Dermis lymphatic vessel endothelial cell (primary cell): Measurements from ENCODE around the gene ELOVL1. TPM values are rescaled to one million over a fixed set of nuclear protein-coding genes. Genes with fewer than 3 reads are reported as not detected.

Experiments
- total RNA-seq: library from RNA; depleted of rRNA; stranded (reverse); fragments of >200 nt; gene quantifications from 2 replicates; pipeline ENCODE4 v1.2.1, GENCODE V29; 2014

ELOVL1 gene
- total RNA-seq = 38.4 and 54.4 TPM in 2 replicates

DNA sequence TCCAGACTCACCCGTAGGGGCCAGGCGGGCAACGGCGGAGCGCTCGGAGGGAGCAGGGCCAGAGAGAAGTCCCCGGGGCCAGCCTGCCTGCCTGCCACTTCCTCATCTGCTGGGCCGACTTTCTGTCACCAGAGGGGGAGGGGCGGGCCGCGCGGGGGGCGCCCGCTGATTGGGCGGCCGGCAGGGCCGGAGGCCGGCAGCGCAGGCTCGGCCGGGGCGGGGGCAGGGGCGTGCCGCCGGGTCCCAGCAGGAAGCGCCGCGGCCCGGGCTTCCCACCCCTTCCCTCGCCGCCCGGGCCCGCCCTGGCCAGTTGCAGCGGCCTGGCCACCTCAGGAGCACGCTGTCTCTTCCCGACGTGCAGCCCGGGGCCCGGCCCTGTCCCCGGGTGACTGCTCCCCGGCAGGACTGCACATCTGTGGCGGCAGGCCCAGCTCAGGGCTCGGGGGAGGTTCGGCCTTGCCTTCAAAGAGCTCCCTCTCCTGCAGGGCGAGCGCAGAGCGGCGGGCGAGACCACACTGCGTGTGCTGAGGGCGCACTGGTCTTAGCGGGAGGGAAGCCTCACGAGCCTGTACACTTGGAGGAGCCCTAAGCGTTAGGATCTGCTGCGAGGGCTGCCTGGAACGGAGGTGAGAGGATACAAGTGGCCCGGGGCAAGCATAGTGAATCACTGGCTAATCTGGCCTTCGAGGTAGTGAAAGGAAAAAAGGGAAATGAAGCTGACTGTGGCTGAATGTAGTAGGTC, at the start of gene ELOVL1:
ELOVL1 (minus strand) TSS at position 108 of the 742 bp plus-strand sequence. CDS start 2,402 bp downstream, outside the sequence.

DNA sequence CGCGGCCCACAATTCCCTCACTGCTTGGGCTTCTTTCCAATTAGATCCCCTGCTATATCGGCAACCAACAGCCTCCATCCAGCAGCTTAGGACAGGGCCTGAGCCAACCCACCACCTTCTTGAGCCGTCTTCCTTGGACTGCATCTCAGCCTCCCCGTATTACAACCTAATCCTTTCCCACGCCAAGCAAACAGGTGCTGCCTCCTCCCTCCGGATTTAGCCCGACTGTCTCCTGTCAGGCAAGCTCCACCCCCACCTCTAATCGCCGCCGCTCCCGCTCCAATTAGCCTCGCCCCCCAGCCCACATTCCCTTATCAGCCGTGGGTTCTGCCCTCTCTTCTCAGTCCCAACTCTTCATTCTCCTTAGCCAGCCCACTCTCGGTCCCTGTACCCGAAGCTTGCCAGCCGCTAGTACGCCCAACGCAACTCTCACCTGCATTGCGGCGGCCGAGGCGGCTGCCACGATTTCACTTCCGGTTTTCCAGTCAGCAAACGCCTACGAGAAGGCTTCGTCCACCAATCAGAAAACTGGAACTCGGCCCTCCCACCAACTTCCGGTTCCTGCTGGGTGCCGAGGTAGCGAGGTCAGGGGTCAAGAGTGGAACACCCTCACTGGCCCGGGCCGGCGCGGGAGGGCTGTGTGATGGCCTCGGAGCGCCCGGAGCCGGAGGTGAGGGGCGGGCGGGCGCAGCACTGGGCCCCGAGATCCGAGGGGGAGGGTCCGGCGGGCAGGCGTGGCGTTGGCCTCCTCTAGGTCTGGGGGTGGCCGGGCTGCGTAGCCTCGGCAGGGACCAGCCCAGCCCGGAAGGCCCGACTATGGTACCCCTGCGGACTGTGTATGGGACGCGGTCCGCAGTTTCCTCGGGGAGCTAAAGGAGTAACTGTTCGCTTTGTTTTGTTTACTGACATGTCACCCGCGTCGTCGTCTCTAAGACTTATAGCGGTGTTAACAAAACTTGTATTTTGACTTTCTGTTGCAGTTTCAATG, 21.8 kb upstream of the ELOVL1 start, which contains the start of the genes MED8 and SZT2:
MED8 (minus strand) TSS at position 475 of the 988 bp plus-strand sequence; CDS start at position 439, 36 bp downstream.
SZT2 (plus strand) TSS at position 574 of the 988 bp plus-strand sequence; CDS start at position 644, 70 bp downstream.

DNA sequence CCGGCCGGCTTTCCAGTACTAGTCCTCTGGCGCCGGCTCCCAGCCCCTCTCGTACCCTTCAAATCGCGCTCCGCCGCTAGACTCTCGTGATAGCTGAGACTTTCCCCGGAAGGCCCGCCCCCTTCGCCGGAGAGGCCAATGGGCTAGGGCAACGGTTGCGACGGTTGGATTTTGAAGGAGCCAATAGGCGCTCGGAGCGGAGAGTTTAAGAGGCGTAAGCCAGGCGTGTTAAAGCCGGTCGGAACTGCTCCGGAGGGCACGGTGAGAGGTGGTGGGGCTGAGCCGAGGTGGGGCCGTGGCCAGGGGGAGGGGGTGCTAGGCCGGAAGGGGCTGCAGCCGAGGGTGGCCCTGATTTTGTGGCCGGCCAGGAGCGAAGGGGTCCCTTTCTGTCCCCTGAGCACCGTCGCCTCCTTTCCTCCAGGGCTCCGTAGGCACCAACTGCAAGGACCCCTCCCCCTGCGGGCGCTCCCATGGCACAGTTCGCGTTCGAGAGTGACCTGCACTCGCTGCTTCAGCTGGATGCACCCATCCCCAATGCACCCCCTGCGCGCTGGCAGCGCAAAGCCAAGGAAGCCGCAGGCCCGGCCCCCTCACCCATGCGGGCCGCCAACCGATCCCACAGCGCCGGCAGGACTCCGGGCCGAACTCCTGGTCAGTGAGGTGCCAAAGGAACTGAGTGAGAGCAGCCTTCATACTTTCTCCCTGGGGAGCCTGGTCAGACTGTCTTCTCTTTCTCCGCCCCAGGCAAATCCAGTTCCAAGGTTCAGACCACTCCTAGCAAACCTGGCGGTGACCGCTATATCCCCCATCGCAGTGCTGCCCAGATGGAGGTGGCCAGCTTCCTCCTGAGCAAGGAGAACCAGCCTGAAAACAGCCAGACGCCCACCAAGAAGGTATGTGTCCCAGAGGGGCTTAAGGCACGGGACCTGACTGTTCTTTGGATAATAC, 8.8 kb downstream of the ELOVL1 start, which contains the start of gene CDC20:
CDC20 (plus strand) TSS at position 236 of the 948 bp plus-strand sequence; CDS start at position 471, 235 bp downstream.

DNA sequence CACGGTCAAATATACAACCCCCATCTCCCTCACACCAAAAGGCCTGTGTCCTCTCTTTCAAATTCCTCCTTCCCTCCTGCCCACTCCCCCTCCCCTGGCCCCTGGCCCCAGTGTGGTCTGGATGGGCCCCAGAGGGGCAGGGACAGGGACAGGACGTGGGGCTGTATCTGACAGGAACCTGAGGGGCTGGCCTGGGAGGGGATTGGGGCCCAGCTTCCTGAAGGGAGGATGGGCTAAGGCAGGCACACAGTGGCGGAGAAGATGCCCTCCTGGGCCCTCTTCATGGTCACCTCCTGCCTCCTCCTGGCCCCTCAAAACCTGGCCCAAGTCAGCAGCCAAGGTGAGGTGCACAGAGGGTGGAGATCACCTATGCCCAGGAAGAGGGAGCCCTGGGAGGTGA, 30.2 kb downstream of the ELOVL1 start, which contains the start of gene MPL:
MPL (plus strand) TSS at position 231 of the 400 bp plus-strand sequence; CDS start at position 262, 31 bp downstream.

Other genes with a start within 250 kb of the ELOVL1 start
- gene EBNA1BP2, start 195.7 kb downstream of the ELOVL1 start, total RNA-seq = 51.4 and 64.0 TPM in 2 replicates
- 0.09 and 0.22 TPM in 2 replicates for gene CFAP57, start 195.7 kb downstream of the ELOVL1 start, total RNA-seq
- not detected in 2 replicates for gene TMEM125, start 98.0 kb downstream of the ELOVL1 start, total RNA-seq
- gene C1orf210, start 82.4 kb downstream of the ELOVL1 start, total RNA-seq = not detected in 2 replicates
- gene TIE1, start 67.0 kb downstream of the ELOVL1 start, total RNA-seq = 962 and 1,146 TPM in 2 replicates
- gene MPL, start 30.2 kb downstream of the ELOVL1 start, total RNA-seq = 0.09 and 0.11 TPM in 2 replicates
- gene CDC20, start 9.0 kb downstream of the ELOVL1 start, total RNA-seq = 8.3 and 10.1 TPM in 2 replicates
- gene MED8, start 21.8 kb upstream of the ELOVL1 start, total RNA-seq = 35.2 and 39.4 TPM in 2 replicates
- gene SZT2, start 21.9 kb upstream of the ELOVL1 start, total RNA-seq = 14.5 and 14.6 TPM in 2 replicates
- 24.5 and 82.0 TPM in 2 replicates for gene HYI, start 85.9 kb upstream of the ELOVL1 start, total RNA-seq
- gene PTPRF, start 162.9 kb upstream of the ELOVL1 start, total RNA-seq = 28.6 and 56.3 TPM in 2 replicates